Measurements from ENCODE around the gene KIF4A.

GRCh38 chrX:70241501-70241900, 48.4 kb upstream of the KIF4A start:
- TF ChIP-seq, protein P1, sequence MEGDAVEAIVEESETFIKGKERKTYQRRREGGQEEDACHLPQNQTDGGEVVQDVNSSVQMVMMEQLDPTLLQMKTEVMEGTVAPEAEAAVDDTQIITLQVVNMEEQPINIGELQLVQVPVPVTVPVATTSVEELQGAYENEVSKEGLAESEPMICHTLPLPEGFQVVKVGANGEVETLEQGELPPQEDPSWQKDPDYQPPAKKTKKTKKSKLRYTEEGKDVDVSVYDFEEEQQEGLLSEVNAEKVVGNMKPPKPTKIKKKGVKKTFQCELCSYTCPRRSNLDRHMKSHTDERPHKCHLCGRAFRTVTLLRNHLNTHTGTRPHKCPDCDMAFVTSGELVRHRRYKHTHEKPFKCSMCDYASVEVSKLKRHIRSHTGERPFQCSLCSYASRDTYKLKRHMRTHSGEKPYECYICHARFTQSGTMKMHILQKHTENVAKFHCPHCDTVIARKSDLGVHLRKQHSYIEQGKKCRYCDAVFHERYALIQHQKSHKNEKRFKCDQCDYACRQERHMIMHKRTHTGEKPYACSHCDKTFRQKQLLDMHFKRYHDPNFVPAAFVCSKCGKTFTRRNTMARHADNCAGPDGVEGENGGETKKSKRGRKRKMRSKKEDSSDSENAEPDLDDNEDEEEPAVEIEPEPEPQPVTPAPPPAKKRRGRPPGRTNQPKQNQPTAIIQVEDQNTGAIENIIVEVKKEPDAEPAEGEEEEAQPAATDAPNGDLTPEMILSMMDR (IDR thresholded peaks at IDR 0.05): no peak
- TF ChIP-seq EP300 (IDR thresholded peaks at IDR 0.05) (no peak), POLR2A (IDR thresholded peaks at IDR 0.05) (no peak)

All from tibial nerve (tissue), 4 donors.